Ovary (tissue), 3 donors: Measurements from ENCODE around the gene PCDHA3.

Experiments
- EP300 ChIP-seq: sonication (generic); formaldehyde crosslinking; IDR thresholded peaks from one replicate; pipeline ENCODE4 v1.6.1; 2017; ENCODE audit warnings: antibody characterized with exemption
- POLR2A ChIP-seq: fragments of 450-650 bp; IDR thresholded peaks from one replicate; pipeline ENCODE4 v1.6.1; 2017; ENCODE audit warnings: antibody characterized with exemption, mild to moderate bottlenecking, moderate library complexity
- TF ChIP-seq, protein P1 (sequence below), 3 donors: fragments of 450-650 bp in 2 of 3; fragments of 200-600 bp in 1 of 3; IDR thresholded peaks; one replicate each; pipeline versions ENCODE4 v1.5.1 to v1.8.0; 2016 to 2022; ENCODE audit warnings: antibody characterized with exemption in 3 of 3, mild to moderate bottlenecking in 1 of 3
- donor health status: DM: no; HTN: no; CAD: no.

DNA sequence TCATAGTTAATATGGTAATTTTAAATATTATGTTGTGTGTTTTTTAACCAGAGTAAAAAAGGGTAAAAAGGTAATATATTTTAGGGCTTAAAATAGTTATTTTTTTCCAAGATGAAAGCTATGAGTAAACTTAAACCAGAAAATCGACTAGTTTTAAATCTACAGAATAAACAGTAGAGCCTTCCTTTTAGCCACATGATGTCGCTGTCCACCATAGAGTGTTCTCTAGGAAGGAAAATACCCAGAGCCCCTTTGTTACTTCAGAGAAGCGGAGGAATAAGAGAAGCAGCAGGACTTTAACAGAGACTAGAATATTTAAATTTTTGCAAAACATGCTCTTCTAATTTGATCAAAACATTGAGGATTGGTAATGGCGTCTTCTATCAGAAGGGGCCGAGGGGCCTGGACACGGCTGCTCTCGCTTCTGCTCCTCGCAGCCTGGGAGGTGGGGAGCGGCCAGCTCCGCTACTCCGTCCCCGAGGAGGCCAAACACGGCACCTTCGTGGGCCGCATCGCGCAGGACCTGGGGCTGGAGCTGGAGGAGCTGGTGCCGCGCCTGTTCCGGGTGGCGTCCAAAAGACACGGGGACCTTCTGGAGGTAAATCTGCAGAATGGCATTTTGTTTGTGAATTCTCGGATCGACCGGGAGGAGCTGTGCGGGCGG lies 6.1 kb upstream of the PCDHA3 start, which contains the start of gene PCDHA2:
- TF ChIP-seq, protein P1, sequence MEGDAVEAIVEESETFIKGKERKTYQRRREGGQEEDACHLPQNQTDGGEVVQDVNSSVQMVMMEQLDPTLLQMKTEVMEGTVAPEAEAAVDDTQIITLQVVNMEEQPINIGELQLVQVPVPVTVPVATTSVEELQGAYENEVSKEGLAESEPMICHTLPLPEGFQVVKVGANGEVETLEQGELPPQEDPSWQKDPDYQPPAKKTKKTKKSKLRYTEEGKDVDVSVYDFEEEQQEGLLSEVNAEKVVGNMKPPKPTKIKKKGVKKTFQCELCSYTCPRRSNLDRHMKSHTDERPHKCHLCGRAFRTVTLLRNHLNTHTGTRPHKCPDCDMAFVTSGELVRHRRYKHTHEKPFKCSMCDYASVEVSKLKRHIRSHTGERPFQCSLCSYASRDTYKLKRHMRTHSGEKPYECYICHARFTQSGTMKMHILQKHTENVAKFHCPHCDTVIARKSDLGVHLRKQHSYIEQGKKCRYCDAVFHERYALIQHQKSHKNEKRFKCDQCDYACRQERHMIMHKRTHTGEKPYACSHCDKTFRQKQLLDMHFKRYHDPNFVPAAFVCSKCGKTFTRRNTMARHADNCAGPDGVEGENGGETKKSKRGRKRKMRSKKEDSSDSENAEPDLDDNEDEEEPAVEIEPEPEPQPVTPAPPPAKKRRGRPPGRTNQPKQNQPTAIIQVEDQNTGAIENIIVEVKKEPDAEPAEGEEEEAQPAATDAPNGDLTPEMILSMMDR (IDR thresholded peaks at IDR 0.05): no peak
- TF ChIP-seq EP300 (no peak), POLR2A (no peak)
